Stimulated activated effector memory CD8-positive, alpha-beta T cell treated with anti-CD3 and anti-CD28 coated beads, Interleukin-12 subunit alpha, Interleukin-12 subunit beta, amount 100 ng/mL, for 72 hours (primary cell): ENCODE measurements around the gene INF2.
"Not testable (repeated sequence)": the region's sequence is repeated elsewhere in the genome, so short reads cannot be mapped to it uniquely, and the experiment has no call there.

Source experiments
- ATAC-seq: fragments of 150-1000 bp; cut with Tn5 transposase; 2 replicates; pipeline ENCODE4 v1.10.0; 2021
- DNase-seq, 2 donors: peaks; one replicate each; pipeline ENCODE4 v3.0.0; 2021 to 2022; ENCODE audit warnings: low spot score in 2 of 2
- H3K27ac Mint-ChIP-seq: one replicate; pipeline ENCODE4 v1.8.0; 2022; ENCODE audit warnings: mild to moderate bottlenecking, mixed read lengths
- H3K36me3 Mint-ChIP-seq: one replicate; pipeline ENCODE4 v1.8.0; 2022; ENCODE audit warnings: mild to moderate bottlenecking, mixed read lengths
- H3K4me1 Mint-ChIP-seq: one replicate; pipeline ENCODE4 v1.8.0; 2022; ENCODE audit warnings: mixed read lengths
- H3K4me3 Mint-ChIP-seq: one replicate; pipeline ENCODE4 v1.8.0; 2022; ENCODE audit warnings: mild to moderate bottlenecking, mixed read lengths
- H3K9me3 Mint-ChIP-seq: one replicate; pipeline ENCODE4 v1.8.0; 2022; ENCODE audit warnings: mixed read lengths

The INF2 gene

DNA sequence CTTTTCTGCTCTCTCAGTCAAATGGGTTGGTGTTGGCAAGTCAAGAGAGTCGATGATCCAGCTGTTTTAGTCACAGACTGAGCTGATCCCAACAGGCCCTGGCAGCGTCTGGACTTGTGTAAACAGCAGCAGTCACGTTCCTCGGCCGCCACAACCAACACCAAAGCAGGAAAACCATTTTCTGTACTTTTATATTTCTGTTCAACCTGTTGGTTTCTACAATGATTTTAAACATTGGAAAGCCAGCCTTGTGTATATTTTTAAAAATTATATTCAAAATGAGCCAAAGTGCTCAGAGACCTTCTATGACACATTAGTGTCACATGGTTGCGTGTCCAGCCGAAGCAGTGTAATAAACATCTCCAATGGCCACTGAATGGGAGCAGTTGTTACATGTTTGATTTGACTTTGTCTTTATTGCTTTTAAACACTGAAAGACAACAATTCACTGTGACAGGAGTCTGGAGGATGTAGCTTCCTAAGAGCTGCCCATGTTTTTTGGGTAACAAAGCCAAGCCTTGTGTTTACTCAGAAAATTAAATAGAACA is 57.6 kb downstream of the INF2 start:
- Mint-ChIP-seq H3K9me3 (no peaks in the 10 kb centered on the region), H3K27ac (no peak overlapping the region), H3K4me3 (no peak overlapping the region), H3K4me1 (peaks cover 31% of the 10 kb centered on the region), H3K36me3 (no peaks in the 10 kb centered on the region)
- ATAC-seq (no peak), DNase-seq (no peak)

DNA sequence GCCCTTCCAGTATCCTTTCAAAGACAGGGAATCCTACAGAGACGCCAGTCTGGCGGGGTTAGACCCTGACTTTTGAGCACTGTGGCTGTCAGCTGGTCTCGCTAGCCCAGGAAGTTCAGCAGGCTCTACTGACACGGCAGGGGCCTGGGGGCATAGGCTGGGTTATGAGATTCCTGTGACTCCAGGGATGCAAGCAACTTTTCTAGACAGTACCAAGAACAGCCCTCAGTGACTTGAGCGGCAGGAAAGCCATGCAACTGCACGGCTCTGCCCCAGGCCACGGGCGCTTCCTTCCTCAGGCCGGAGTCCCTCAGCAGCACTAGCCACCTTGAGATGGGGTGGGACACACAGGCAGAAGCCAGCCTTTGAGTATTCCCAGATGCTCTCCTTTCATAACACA is 58.5 kb downstream of the INF2 start:
- Mint-ChIP-seq H3K4me3 (no peak overlapping the region), H3K27ac (no peak overlapping the region), H3K4me1 (peaks cover 26% of the 10 kb centered on the region), H3K9me3 (no peaks in the 10 kb centered on the region), H3K36me3 (peaks cover 6% of the 10 kb centered on the region)
- no peak for DNase-seq
- ATAC-seq, result no peak

DNA sequence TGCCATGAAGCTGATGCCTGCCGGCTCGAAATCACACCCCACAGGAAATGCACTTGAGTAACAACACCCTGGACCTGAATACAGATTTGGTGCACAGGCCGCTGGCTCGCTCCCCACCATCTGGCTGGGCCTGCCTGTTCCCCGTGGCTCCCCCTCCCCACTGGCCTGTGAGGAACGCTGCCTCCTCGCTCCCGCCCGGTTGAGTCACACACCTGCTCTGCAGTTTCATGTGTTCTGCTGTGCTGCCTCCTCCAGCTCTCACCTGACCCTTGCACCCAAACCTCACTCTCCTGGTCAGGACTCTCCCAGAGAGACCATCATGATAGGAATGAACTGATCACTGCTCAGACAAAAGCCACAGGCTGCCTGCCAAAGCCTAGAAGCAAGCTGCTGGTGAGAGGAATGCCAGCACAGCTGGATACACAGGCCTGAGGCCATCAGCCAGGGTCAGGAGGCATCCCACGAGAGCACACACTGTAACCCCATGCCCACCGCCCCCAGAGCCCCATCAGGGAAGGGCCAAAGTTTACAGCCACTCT is 59.8 kb downstream of the INF2 start:
- no peak overlapping the region for H3K27ac Mint-ChIP-seq
- no peaks in the 10 kb centered on the region for H3K9me3 Mint-ChIP-seq
- no peak for DNase-seq

DNA sequence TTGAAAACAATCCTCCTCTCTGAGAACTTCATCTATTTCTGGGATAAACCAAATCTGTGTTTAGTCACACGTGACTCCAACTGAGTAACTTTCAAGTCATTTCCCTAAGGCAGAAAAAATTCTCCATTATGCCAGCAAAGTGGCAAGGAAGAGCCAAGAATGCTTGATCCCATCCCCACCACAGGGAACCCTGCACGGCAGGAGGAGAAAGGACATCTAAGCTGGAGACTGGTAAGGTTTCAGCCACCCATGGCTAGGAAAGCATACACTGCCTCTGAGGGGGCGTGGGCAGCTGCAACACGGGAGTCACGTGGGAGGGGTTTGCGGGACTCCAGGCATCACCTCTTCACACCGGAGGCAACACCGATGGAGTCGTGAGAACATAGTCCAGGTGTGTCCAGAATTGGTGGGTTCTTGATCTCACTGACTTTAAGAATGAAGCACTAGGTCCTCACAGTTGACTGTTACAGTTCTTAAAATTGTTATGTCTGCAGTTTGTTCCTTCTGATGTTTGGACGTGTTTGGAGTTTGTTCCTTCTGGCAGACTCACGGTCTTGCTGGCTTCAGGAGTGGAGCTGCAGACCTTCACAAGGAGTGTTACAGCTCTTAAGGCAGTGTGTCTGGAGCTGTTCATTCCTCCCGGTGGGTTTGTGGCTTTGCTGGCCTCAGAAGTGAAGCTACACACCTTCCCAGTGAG is 60.8 kb downstream of the INF2 start:
- DNase-seq, result no peak
- no peaks in the 10 kb centered on the region for H3K9me3 Mint-ChIP-seq
- peaks cover 14% of the 10 kb centered on the region for H3K36me3 Mint-ChIP-seq
- H3K27ac Mint-ChIP-seq, result no peak overlapping the region
- H3K4me1 Mint-ChIP-seq, result peaks cover 41% of the 10 kb centered on the region
- ATAC-seq, result no peak
- no peak overlapping the region for H3K4me3 Mint-ChIP-seq

More for the DNA sequence above, 59.8 kb downstream of the INF2 start:
- peaks cover 9% of the 10 kb centered on the region for H3K36me3 Mint-ChIP-seq
- H3K4me1 Mint-ChIP-seq, result peaks cover 34% of the 10 kb centered on the region
- ATAC-seq, result no peak
- H3K4me3 Mint-ChIP-seq, result no peak overlapping the region

DNA sequence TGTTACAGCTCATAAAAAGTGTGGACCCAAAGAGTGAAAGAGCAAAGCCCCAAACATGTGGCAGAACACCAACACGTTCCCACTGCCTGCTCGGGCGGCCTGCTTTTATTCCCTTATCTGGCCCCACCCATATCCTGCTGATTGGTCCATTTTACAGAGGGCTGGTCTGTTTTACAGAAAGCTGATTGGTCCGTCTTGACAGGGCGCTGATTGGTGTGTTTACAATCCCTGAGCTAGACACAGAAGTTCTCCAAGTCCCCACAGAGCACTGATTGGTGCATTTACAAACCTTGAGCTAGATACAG is 61.3 kb downstream of the INF2 start:
- ATAC-seq, H3K27ac Mint-ChIP-seq, H3K9me3 Mint-ChIP-seq, DNase-seq: not testable (repeated sequence)
- Mint-ChIP-seq H3K4me1 (peaks cover 39% of the 10 kb centered on the region), H3K4me3 (peak overlapping the region; percentile 14), H3K36me3 (peaks cover 19% of the 10 kb centered on the region)

DNA sequence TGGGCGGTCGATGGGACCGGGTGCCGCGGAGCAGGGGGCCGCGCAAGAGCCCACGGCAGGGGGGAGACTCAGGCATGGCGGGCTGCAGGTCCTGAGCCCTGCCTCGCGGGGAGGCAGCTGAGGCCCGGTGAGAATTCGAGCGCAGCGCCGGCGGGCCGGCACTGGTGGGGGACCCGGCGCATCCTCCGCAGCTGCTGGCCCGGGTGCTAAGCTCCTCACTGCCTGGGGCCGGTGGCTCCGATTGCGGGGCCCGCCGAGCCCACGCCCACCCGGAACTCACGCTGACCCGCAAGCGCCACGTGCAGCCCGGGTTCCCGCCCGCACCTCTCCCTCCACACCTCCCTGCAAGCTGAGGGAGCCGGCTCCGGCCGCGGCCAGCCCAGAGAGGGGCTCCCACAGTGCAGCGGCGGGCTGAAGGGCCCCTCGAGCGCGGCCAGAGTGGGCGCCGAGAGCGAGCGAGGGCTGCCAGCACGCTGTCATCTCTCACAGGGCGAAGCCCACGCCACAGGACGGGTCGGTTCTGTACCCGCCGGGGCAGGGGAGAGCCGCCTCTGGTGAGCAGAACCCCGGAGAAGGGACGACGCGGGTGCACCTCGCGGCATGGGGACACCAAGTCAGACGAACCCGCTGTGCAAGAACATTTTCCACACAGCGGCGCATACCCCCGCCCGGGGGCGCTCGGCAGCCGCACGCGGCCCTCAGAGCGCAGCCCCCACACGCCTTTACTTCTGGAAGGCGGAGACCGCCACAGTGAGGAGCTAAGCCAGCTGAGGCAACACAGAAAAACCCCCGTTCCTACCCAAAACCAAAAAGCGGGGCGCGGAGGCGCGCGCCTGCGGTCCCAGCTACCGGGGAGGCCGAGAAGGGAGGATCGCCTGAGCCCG is 62.4 kb downstream of the INF2 start:
- Mint-ChIP-seq H3K4me1 (peaks cover 36% of the 10 kb centered on the region), H3K36me3 (peaks cover 29% of the 10 kb centered on the region), H3K4me3 (peak overlapping the region; percentile 95), H3K9me3 (no peaks in the 10 kb centered on the region), H3K27ac (peak overlapping the region; percentile 95)
- no peak for ATAC-seq
- no peak for DNase-seq

DNA sequence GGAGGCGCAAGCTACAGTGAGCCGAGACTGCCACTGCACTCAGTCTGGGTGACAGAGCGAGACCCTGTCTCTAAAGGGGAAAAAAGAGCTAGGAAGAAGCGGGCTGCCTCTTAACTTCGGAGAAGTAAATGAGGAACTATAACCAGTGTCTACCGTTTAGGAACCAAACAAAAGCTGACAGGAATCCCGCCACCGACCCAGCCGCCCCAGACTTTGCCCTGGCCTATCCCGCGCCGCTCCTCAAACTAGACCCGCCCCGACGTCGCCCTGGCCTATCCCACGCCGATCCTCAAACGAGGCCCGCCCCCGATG is 63.0 kb downstream of the INF2 start:
- H3K27ac Mint-ChIP-seq, result peak overlapping the region; percentile 95
- H3K36me3 Mint-ChIP-seq, result peaks cover 35% of the 10 kb centered on the region
- peaks cover 36% of the 10 kb centered on the region for H3K4me1 Mint-ChIP-seq
- H3K9me3 Mint-ChIP-seq, result no peaks in the 10 kb centered on the region
- H3K4me3 Mint-ChIP-seq, result peak overlapping the region; percentile 95
- ATAC-seq (peak; percentile 3), DNase-seq (no peak)

DNA sequence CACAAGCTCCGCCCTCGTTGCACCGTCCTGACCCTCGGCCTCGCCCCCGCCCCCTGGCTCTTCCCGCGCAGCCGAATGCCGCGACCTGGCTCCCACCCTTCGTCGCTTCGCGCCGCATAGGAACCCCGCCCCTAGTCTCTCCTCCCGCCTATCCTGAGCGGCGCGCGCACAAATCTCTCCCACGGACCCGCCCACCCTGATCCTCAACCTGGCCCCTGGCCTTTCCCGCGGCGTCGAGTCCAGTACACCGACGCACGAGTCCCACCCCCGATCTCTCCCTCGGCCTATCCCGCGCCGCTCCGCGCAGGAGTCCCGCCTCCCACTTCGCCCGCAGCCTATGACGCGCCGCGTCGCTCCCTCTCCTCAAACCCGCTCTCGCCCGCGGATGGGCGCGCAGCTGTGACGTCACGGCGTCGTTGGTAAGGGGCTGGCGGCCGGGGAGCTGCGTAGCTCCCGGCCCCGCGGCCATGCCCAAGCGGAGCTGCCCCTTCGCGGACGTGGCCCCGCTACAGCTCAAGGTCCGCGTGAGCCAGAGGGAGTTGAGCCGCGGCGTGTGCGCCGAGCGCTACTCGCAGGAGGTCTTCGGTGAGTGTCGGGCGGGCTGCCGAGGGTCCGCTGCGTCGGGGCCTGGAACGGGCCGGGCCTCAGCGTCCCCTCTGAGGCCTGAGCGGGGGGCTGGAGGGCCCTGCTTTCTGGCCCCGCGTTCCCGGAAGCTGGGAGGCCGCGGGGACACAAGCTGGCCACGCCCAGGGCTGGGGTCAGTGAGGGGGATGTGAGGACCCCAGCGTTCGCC is 63.5 kb downstream of the INF2 start, which contains the start of gene SIVA1:
TSS of gene SIVA1 (plus strand) at position 413 of the 793 bp plus-strand sequence. CDS start at position 468, 55 bp downstream.
- peaks cover 36% of the 10 kb centered on the region for H3K4me1 Mint-ChIP-seq
- DNase-seq (peak; percentile 99), ATAC-seq (peak; percentile 94)
- H3K4me3 Mint-ChIP-seq, result peak within 1 kb of the TSS; percentile 95
- H3K36me3 Mint-ChIP-seq, result peaks cover 41% of the 10 kb centered on the region
- H3K9me3 Mint-ChIP-seq, result no peaks in the 10 kb centered on the region
- H3K27ac Mint-ChIP-seq, result peak within 1 kb of the TSS; percentile 95

DNA sequence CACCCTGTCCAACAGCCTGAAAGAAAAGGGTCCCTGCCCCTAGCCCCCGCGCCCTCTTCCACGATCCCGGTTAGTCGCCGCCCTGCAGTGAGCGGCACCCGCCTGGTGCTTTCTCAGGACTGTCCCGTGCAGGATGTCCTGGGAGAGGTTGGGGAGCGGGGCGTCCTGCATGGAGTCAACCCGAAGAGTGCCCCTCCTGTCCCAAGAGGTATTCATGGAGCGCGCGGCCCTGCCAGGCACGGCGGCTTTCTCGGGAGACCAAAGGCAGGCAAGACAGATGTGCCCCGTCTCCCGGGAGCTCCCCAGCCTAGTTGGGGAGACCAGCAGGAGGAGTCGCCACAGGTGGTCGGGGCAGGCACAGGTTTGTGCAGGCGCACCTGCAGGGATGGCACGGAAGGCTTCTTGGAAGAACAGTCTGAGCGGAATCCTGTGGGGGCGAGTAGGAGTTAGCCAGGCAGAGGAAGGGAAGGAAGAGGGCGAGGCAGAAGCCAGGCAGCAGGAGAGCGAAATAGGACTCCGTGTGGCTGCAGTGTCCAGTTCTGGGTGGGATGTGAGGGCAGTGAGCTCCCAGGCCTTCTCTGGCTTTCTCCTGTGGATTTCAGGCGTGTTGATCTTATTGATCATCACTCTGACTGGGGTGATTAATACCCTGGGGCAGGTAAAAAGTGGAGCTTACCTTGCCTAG is 64.3 kb downstream of the INF2 start:
- H3K9me3 Mint-ChIP-seq, result no peaks in the 10 kb centered on the region
- H3K4me1 Mint-ChIP-seq, result peaks cover 36% of the 10 kb centered on the region
- DNase-seq, result peak in 1 of 2 donors; percentile 60
- H3K4me3 Mint-ChIP-seq, result peak overlapping the region; percentile 95
- no peak for ATAC-seq
- H3K27ac Mint-ChIP-seq, result peak overlapping the region; percentile 95
- peaks cover 48% of the 10 kb centered on the region for H3K36me3 Mint-ChIP-seq

DNA sequence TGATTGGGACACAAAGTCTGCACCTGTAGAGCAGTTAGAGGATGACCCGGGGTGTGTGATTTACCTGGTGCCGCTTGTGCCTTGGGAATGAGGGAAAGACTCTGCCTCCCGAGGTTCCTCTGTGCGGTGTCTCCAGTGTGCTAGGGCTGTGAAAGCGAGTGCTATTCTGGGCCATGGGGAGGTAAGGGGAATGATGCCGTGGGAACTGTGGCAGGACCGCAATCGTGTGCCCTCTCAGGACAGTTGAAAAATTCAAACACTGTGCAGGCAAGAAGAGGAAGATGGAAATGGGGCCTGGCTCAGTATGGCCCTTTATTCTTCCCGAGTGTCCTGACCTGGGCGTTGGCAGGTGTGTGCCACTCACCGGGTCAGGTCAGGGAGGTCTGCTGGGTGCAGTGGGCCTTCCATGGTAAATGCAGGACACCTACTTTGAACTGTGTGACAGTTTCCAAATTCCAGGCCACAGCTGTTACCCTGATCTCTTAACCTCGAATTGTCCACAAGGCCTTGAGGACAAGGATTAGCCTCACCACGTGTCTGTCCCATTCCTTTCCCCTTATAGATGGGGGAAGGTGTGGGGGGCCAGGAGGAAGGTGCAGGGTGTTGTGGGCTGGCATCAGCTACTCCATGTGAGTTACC is 64.9 kb downstream of the INF2 start:
- no peaks in the 10 kb centered on the region for H3K9me3 Mint-ChIP-seq
- peaks cover 54% of the 10 kb centered on the region for H3K36me3 Mint-ChIP-seq
- peak overlapping the region; percentile 95 for H3K27ac Mint-ChIP-seq
- no peak for ATAC-seq
- peaks cover 31% of the 10 kb centered on the region for H3K4me1 Mint-ChIP-seq
- peak overlapping the region; percentile 95 for H3K4me3 Mint-ChIP-seq
- no peak for DNase-seq

DNA sequence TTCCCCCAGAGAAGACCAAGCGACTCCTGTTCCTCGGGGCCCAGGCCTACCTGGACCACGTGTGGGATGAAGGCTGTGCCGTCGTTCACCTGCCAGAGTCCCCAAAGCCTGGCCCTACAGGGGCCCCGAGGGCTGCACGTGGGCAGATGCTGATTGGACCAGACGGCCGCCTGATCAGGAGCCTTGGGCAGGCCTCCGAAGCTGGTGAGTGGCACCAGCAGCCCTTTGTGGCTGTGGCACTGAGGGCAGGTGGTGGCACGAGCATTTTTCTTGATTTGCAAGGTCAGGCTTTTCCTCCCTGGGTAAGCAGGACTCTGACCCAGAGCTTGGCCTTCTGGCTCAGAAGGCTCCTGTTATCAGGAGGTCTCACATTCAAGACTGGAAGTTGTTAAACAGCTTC is 66.2 kb downstream of the INF2 start:
- peaks cover 67% of the 10 kb centered on the region for H3K36me3 Mint-ChIP-seq
- DNase-seq (no peak), ATAC-seq (no peak)
- H3K4me1 Mint-ChIP-seq, result peaks cover 30% of the 10 kb centered on the region
- no peaks in the 10 kb centered on the region for H3K9me3 Mint-ChIP-seq
- H3K4me3 Mint-ChIP-seq, result no peak overlapping the region
- peak overlapping the region; percentile 76 for H3K27ac Mint-ChIP-seq

DNA sequence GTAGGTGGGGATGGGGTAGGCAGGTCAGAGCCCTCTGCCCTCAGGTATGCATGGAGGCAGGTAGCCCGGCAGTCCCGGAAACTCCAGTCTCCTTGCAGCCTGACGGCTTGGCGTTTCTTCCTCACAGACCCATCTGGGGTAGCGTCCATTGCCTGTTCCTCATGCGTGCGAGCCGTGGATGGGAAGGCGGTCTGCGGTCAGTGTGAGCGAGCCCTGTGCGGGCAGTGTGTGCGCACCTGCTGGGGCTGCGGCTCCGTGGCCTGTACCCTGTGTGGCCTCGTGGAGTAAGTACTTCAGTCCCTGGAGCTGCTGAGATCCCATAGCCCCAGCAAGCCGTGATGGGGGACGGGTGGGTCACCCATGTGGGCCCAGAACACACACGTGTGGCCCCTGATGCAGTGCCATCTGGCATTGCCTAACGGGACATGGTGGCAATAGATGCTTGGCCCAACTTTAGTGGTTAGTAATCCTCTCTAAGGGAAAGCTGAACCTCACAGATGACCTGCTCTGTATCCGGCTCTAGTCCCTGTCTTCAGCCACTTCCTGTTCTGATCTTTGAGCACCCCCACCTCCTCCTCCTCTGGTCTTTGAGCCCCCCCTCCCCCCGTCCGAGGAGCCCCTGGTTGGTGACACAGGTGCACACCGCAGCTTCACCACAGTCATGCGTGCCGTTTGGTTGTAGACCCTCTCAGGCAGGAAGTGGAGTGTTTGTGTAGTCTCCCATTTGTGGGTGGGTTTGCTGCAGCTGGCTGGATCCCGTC is 67.2 kb downstream of the INF2 start:
- Mint-ChIP-seq H3K36me3 (peaks cover 78% of the 10 kb centered on the region), H3K27ac (peak overlapping the region; percentile 67), H3K4me1 (peaks cover 38% of the 10 kb centered on the region), H3K9me3 (no peaks in the 10 kb centered on the region), H3K4me3 (no peak overlapping the region)
- ATAC-seq (no peak), DNase-seq (no peak)

DNA sequence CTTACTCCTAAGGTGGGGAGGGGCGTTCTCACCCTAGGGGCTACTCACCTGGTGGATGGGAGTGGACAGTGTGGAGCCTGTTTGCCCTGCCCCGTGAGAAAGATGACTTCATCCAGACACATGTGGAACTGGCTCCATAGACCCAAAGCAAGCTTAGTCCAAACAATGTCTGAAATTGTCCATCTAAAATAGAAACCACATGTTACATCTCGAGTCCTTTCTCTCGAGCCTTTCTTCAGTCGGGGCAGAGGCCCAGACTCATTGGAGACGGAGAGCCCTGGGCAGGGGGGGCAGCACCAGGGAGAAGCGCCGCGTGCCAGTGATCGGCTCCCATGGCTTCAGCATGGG is 67.8 kb downstream of the INF2 start:
- no peak overlapping the region for H3K4me3 Mint-ChIP-seq
- peaks cover 38% of the 10 kb centered on the region for H3K4me1 Mint-ChIP-seq

More for the DNA sequence above, 67.8 kb downstream of the INF2 start:
- ATAC-seq (no peak), DNase-seq (no peak)
- H3K36me3 Mint-ChIP-seq, result peaks cover 83% of the 10 kb centered on the region
- no peaks in the 10 kb centered on the region for H3K9me3 Mint-ChIP-seq
- peak overlapping the region; percentile 67 for H3K27ac Mint-ChIP-seq
